ENCODE results near the gene C19orf12.

C19orf12 gene

DNA sequence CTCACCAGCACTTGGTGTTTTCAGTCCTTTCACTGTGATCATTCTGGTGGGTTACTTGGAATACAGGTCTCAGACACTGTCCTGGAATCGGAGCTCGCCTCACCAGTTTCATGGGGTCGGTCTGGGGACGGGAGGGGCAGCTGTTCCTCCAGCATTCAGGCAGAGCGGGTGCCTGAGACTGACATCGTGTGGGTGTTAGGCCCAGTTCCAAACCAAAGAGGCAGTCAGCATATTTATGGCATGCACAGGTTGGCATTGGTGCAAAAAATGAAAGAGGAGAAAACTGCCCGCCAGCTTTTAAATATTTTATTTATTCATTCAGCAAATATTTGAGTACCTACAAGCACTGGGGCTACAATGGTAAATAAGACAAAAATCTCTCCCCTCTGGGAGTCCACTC lies 29.7 kb downstream of the C19orf12 start:
- Histone ChIP-seq H4K20me1 (ENCODE audit: control insufficient read depth, insufficient read depth, low read depth, low read length) (no peaks in the 10 kb centered on the region), H3K27me3 (ENCODE audit: control insufficient read depth, low read length) (peaks cover 4% of the 10 kb centered on the region; the same call in 1 of the 2 replicates), H3K9me3 (ENCODE audit: control insufficient read depth, insufficient read depth, low read length) (no peaks in the 10 kb centered on the region), H3K4me2 (ENCODE audit: low read length) (no peak overlapping the region), H3K79me2 (ENCODE audit: control insufficient read depth, low read length) (no peaks in the 10 kb centered on the region), H3K9me2 (replicated peaks; ENCODE audit: control insufficient read depth, low read length) (no peaks in the 10 kb centered on the region), H3K36me3 (ENCODE audit: control insufficient read depth, low read length) (no peaks in the 10 kb centered on the region), H3K4me3 (ENCODE audit: low read length) (no peak overlapping the region), H3K4me1 (ENCODE audit: control insufficient read depth, low read length) (peaks cover 9% of the 10 kb centered on the region), H3F3A (ENCODE audit: control insufficient read depth, insufficient read depth) (no peaks in the 10 kb centered on the region), H3K27ac (ENCODE audit: low read depth, low read length) (no peak overlapping the region)
- no peak for TF ChIP-seq EZH2phosphoT487 (IDR thresholded peaks at IDR 0.05; ENCODE audit: borderline replicate concordance, low read length)
- TF ChIP-seq, protein P1, sequence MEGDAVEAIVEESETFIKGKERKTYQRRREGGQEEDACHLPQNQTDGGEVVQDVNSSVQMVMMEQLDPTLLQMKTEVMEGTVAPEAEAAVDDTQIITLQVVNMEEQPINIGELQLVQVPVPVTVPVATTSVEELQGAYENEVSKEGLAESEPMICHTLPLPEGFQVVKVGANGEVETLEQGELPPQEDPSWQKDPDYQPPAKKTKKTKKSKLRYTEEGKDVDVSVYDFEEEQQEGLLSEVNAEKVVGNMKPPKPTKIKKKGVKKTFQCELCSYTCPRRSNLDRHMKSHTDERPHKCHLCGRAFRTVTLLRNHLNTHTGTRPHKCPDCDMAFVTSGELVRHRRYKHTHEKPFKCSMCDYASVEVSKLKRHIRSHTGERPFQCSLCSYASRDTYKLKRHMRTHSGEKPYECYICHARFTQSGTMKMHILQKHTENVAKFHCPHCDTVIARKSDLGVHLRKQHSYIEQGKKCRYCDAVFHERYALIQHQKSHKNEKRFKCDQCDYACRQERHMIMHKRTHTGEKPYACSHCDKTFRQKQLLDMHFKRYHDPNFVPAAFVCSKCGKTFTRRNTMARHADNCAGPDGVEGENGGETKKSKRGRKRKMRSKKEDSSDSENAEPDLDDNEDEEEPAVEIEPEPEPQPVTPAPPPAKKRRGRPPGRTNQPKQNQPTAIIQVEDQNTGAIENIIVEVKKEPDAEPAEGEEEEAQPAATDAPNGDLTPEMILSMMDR (IDR thresholded peaks at IDR 0.05; ENCODE audit: low read depth, low read length, poor library complexity, severe bottlenecking), result no peak

DNA sequence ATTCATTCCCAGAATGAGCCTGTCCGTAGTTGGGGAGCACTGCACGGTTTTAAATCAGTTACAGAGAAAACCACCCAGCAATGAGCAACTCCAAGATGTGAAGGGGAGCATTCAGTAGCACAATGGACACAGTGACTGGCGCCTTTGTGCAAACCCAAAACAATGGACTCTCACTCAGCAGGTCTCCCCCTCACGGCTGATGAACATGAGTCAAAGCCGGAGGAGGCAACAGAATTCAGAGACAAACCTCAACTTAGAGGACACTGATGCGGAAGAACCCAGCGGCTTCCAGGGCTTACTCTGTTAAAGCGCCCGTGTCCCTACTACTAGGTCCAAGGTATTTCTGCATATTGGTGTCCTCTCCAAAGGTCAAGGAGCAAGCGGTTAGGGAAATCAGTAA lies 32.1 kb downstream of the C19orf12 start:
- no peak overlapping the region for H3K4me2 ChIP-seq (ENCODE audit: low read length)
- H3K27ac ChIP-seq (ENCODE audit: low read depth, low read length), result no peak overlapping the region
- H3K9me3 ChIP-seq (ENCODE audit: control insufficient read depth, insufficient read depth, low read length), result no peaks in the 10 kb centered on the region
- H3K4me1 ChIP-seq (ENCODE audit: control insufficient read depth, low read length), result peaks cover 12% of the 10 kb centered on the region
- H3K9me2 ChIP-seq (replicated peaks; ENCODE audit: control insufficient read depth, low read length), result no peaks in the 10 kb centered on the region
- H3K27me3 ChIP-seq (ENCODE audit: control insufficient read depth, low read length), result peaks cover 4% of the 10 kb centered on the region; the same call in 1 of the 2 replicates
- H3K79me2 ChIP-seq (ENCODE audit: control insufficient read depth, low read length), result no peaks in the 10 kb centered on the region
- TF ChIP-seq, protein P1 (IDR thresholded peaks at IDR 0.05; ENCODE audit: low read depth, low read length, poor library complexity, severe bottlenecking), result no peak
- TF ChIP-seq EZH2phosphoT487 (IDR thresholded peaks at IDR 0.05; ENCODE audit: borderline replicate concordance, low read length), result no peak
- H3K4me3 ChIP-seq (ENCODE audit: low read length), result no peak overlapping the region
- no peaks in the 10 kb centered on the region for H3F3A ChIP-seq (ENCODE audit: control insufficient read depth, insufficient read depth)
- no peaks in the 10 kb centered on the region for H3K36me3 ChIP-seq (ENCODE audit: control insufficient read depth, low read length)
- H4K20me1 ChIP-seq (ENCODE audit: control insufficient read depth, insufficient read depth, low read depth, low read length), result no peaks in the 10 kb centered on the region

GRCh38 chr19:29682236-29682895 lies 32.7 kb downstream of the C19orf12 start:
- Histone ChIP-seq H3K27ac (ENCODE audit: low read depth, low read length) (no peak overlapping the region), H3K4me3 (ENCODE audit: low read length) (no peak overlapping the region), H4K20me1 (ENCODE audit: control insufficient read depth, insufficient read depth, low read depth, low read length) (no peaks in the 10 kb centered on the region), H3K4me2 (ENCODE audit: low read length) (no peak overlapping the region), H3K79me2 (ENCODE audit: control insufficient read depth, low read length) (no peaks in the 10 kb centered on the region), H3K36me3 (ENCODE audit: control insufficient read depth, low read length) (no peaks in the 10 kb centered on the region), H3K9me3 (ENCODE audit: control insufficient read depth, insufficient read depth, low read length) (no peaks in the 10 kb centered on the region), H3K27me3 (ENCODE audit: control insufficient read depth, low read length) (peaks cover 4% of the 10 kb centered on the region; the same call in 1 of the 2 replicates), H3F3A (ENCODE audit: control insufficient read depth, insufficient read depth) (no peaks in the 10 kb centered on the region), H3K4me1 (ENCODE audit: control insufficient read depth, low read length) (peaks cover 12% of the 10 kb centered on the region), H3K9me2 (replicated peaks; ENCODE audit: control insufficient read depth, low read length) (no peaks in the 10 kb centered on the region)
- no peak for TF ChIP-seq EZH2phosphoT487 (IDR thresholded peaks at IDR 0.05; ENCODE audit: borderline replicate concordance, low read length)
- TF ChIP-seq, protein P1 (IDR thresholded peaks at IDR 0.05; ENCODE audit: low read depth, low read length, poor library complexity, severe bottlenecking), result no peak

Measured in DOHH2 (cell line).